AML-193 (cell line): ENCODE measurements around the gene PAPSS1.
"Not testable (repeated sequence)": the region's sequence is repeated elsewhere in the genome, so short reads cannot be mapped to it uniquely, and the experiment has no call there.

Experiments used
- DNase-seq, 2 experiments: peaks; one replicate each; lab custom pipeline; 2025; lab: John Stamatoyannopoulos, UW

The PAPSS1 gene

GRCh38 chr4:107689912-107690587 lies 30.0 kb downstream of the PAPSS1 start:
- no peak for DNase-seq

GRCh38 chr4:107688421-107688820 lies 31.6 kb downstream of the PAPSS1 start:
- no peak for DNase-seq

GRCh38 chr4:107685740-107686139 lies 34.3 kb downstream of the PAPSS1 start:
- DNase-seq: no peak

GRCh38 chr4:107683873-107684272 lies 36.2 kb downstream of the PAPSS1 start:
- DNase-seq: no peak

- no peak for DNase-seq
These were observed 37.7 kb downstream of the PAPSS1 start for GRCh38 chr4:107682306-107682705.

GRCh38 chr4:107669068-107669467 lies 51.0 kb downstream of the PAPSS1 start:
- no peak for DNase-seq

- DNase-seq: peak in 1 of 2 experiments; percentile 9
These were observed 53.9 kb downstream of the PAPSS1 start for GRCh38 chr4:107666134-107666533.

- DNase-seq: no peak
These were observed 55.0 kb downstream of the PAPSS1 start for GRCh38 chr4:107665001-107665400.

GRCh38 chr4:107658400-107659336 lies 61.4 kb downstream of the PAPSS1 start:
- peak; percentile 67 to 77 for DNase-seq

GRCh38 chr4:107655289-107655688 lies 64.7 kb downstream of the PAPSS1 start:
- DNase-seq: no peak

- no peak for DNase-seq
These were observed 65.3 kb downstream of the PAPSS1 start for GRCh38 chr4:107654694-107655093.

GRCh38 chr4:107651408-107651807 lies 68.6 kb downstream of the PAPSS1 start:
- DNase-seq: not testable (repeated sequence)

- DNase-seq: no peak
These were observed 69.8 kb downstream of the PAPSS1 start for GRCh38 chr4:107650251-107650650.

GRCh38 chr4:107648178-107648991 lies 71.6 kb downstream of the PAPSS1 start:
- no peak for DNase-seq

- no peak for DNase-seq
These were observed 72.4 kb downstream of the PAPSS1 start for GRCh38 chr4:107647591-107647990.

- no peak for DNase-seq
These were observed 74.4 kb downstream of the PAPSS1 start for GRCh38 chr4:107645604-107646003.

- DNase-seq: no peak
These were observed 77.0 kb downstream of the PAPSS1 start for GRCh38 chr4:107643021-107643420.

GRCh38 chr4:107640878-107641277 lies 79.2 kb downstream of the PAPSS1 start:
- DNase-seq: no peak

GRCh38 chr4:107640197-107640596 lies 79.8 kb downstream of the PAPSS1 start:
- DNase-seq: no peak

- no peak for DNase-seq
These were observed 84.3 kb downstream of the PAPSS1 start for GRCh38 chr4:107635735-107636134.

- no peak for DNase-seq
These were observed 88.5 kb downstream of the PAPSS1 start for GRCh38 chr4:107631560-107631959.

- DNase-seq: no peak
These were observed 89.8 kb downstream of the PAPSS1 start for GRCh38 chr4:107630185-107630705.
